ENCODE measurements around the gene ALK. TPM values are rescaled to one million over a fixed set of nuclear protein-coding genes. Genes with fewer than 3 reads are reported as not detected.

The ALK gene
- total RNA-seq, 4 donors from 2014 or later: 0.08 to 0.40 (median 0.28) TPM

DNA sequence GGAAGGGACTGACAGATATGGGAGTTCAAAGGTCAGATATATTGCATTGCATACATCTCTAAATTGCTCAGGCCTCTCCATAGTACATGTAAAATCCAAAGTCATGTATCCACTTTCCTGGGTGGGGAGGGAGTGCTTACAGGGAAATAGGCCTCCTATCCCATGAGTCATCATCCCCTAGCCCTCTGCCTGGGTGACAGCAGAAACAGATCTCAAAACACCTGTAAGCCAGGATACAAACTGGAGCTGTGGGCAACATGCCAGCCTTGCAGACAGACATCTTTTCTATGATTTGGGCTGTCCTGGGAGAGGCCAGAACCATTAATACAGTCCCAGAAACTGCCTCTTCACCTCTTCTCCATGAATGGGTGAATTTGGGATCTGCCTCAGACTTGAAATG is 4.8 kb downstream of the ALK start:
- no peaks in the 10 kb centered on the region for H3K27me3 ChIP-seq
- H3K27ac ChIP-seq: no peak overlapping the region
- H3K36me3 ChIP-seq: no peaks in the 10 kb centered on the region
- DNase-seq: no peak
- peaks cover 16 to 19% of the 10 kb centered on the region in 2 donors for H3K4me1 ChIP-seq
- no peak overlapping the region for H3K4me3 ChIP-seq (replicated peaks in 1 of 3)
- no peaks in the 10 kb centered on the region for H3K9me3 ChIP-seq
- intact Hi-C loops (cut with DNase I): no loop called here
- no peak for TF ChIP-seq CTCF (IDR thresholded peaks at IDR 0.05)
- TF ChIP-seq POLR2A (IDR thresholded peaks at IDR 0.05): no peak

DNA sequence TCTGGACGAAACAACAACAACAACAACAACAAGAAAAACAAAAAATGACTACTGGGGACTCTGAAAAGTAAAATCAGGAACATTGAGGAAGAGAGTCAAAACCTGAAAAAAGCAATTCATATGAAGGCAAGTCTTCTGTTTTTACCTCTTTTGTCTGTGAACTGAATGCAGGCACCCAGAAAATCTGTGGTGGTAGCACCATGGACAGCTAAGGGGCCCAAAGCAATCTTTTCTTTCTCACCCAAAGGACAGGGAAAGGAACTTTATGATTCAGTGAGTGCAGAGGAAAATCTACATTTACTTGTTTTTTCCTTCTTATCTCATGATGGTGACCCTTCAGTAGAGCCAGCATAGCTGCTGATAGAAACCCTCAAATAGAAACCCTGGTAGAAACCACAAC is 10.4 kb downstream of the ALK start:
- H3K36me3 ChIP-seq: no peaks in the 10 kb centered on the region
- no peak for DNase-seq
- 78 to 82% methylated on average over 1 of the region's 1 CpG for WGBS, 2 donors
- TF ChIP-seq POLR2A (IDR thresholded peaks at IDR 0.05): no peak
- no peak for TF ChIP-seq CTCF (IDR thresholded peaks at IDR 0.05)
- intact Hi-C loops (cut with DNase I): no loop called here
- H3K9me3 ChIP-seq: no peaks in the 10 kb centered on the region
- H3K4me3 ChIP-seq (replicated peaks in 1 of 3): no peak overlapping the region
- H3K4me1 ChIP-seq: no peaks in the 10 kb centered on the region
- H3K27ac ChIP-seq: no peak overlapping the region
- no peaks in the 10 kb centered on the region for H3K27me3 ChIP-seq

- TF ChIP-seq POLR2A (IDR thresholded peaks at IDR 0.05) (no peak), CTCF (IDR thresholded peaks at IDR 0.05) (no peak)
- H3K27ac ChIP-seq: no peak overlapping the region
- no peak overlapping the region for H3K4me3 ChIP-seq (replicated peaks in 1 of 3)
- intact Hi-C loops (cut with DNase I): no loop called here
- no peak for DNase-seq
- H3K36me3 ChIP-seq: no peaks in the 10 kb centered on the region
- no peaks in the 10 kb centered on the region for H3K27me3 ChIP-seq
- H3K4me1 ChIP-seq: no peaks in the 10 kb centered on the region
- H3K9me3 ChIP-seq: no peaks in the 10 kb centered on the region
Observed at GRCh38 chr2:29910465-29910864, 10.9 kb downstream of the ALK start.

DNA sequence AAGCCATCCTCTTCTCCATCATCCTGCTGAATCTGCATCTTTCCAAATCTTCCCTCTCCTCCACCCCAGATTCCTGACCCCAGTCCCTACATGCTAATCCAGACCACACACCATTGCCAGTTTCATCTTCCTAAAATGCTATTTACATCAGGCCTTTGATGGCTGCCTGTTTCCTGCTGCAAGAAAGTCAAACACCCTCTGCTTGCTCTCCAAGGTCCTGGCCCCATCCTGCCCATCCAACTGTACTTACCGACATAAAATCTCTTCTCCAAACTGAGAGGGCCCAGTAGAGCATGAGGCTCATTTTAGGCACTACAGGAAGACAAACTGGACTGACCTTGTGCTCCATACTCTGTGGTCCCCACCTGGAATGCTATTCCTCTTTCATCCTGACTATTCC is 19.0 kb downstream of the ALK start:
- WGBS, 2 donors: 13 to 17% methylated on average over 1 of the region's 1 CpG
- Histone ChIP-seq H3K9me3 (no peaks in the 10 kb centered on the region), H3K4me3 (replicated peaks in 1 of 3) (no peak overlapping the region), H3K36me3 (no peaks in the 10 kb centered on the region), H3K27ac (no peak overlapping the region), H3K27me3 (no peaks in the 10 kb centered on the region), H3K4me1 (peaks cover 3 to 10% of the 10 kb centered on the region in 2 donors)
- intact Hi-C loops (cut with DNase I): no loop called here
- no peak for DNase-seq
- TF ChIP-seq POLR2A (IDR thresholded peaks at IDR 0.05): no peak
- TF ChIP-seq CTCF (IDR thresholded peaks at IDR 0.05): no peak

- Histone ChIP-seq H3K27ac (no peak overlapping the region), H3K36me3 (no peaks in the 10 kb centered on the region), H3K4me1 (peaks cover 3 to 10% of the 10 kb centered on the region in 2 donors), H3K4me3 (replicated peaks in 1 of 3) (no peak overlapping the region), H3K27me3 (no peaks in the 10 kb centered on the region), H3K9me3 (no peaks in the 10 kb centered on the region)
- no peak for TF ChIP-seq POLR2A (IDR thresholded peaks at IDR 0.05)
- no peak for TF ChIP-seq CTCF (IDR thresholded peaks at IDR 0.05)
- no peak for DNase-seq
- 44 to 58% methylated on average over 3 of the region's 3 CpGs for WGBS, 2 donors
- intact Hi-C loops (cut with DNase I): no loop called here
Observed at GRCh38 chr2:29900971-29901633, 20.3 kb downstream of the ALK start.

All from thyroid gland (tissue), 4 donors.